B cell (primary cell): ENCODE measurements around the gene RAB22A. TPM values are rescaled to one million over a fixed set of nuclear protein-coding genes. Genes with fewer than 3 reads are reported as not detected.

ENCODE experiments used
- ATAC-seq: fragments of 200-7000 bp; cut with Tn5 transposase; one replicate; pipeline ENCODE4 v1.10.0; 2021; ENCODE audit warnings: low read depth, mild to moderate bottlenecking, moderate number of reproducible peaks, moderate library complexity
- CTCF ChIA-PET: fragments of 350-600 bp; sonication (Branson Sonifier 250); formaldehyde crosslinking; loops from one replicate; lab custom pipeline; 2021; ENCODE audit warnings: antibody characterized with exemption, inconsistent platforms; lab: Charles Lee
- POLR2A ChIA-PET: fragments of 350-600 bp; sonication (Branson Sonifier 250); formaldehyde crosslinking; loops from one replicate; lab custom pipeline; 2021; ENCODE audit warnings: antibody characterized with exemption; lab: Charles Lee
- DNase-seq: peaks from one replicate; pipeline ENCODE4 v3.0.0; 2013
- H2AFZ ChIP-seq: 2 replicates; pipeline ENCODE4 v1.6.1; 2012; ENCODE audit warnings: mild to moderate bottlenecking, low read depth, low read length; ENCODE audit not compliant: insufficient read depth, poor library complexity, severe bottlenecking
- H3K27ac ChIP-seq, 2 donors: 1 replicate in 1 of 2; 2 replicates in 1 of 2; pipeline ENCODE4 v1.5.1; 2012 to 2013; ENCODE audit warnings: low read length in 2 of 2, mild to moderate bottlenecking in 2 of 2, moderate library complexity in 1 of 2
- H3K27me3 ChIP-seq, 4 experiments: fragments of 200-600 bp in 1 of 4; sonication (generic) in 1 of 4; replicated peaks in 1 of 4; 1 replicate in 2 of 4; 2 replicates in 2 of 4; pipeline versions ENCODE4 v1.6.1 to v1.7.0; 2013 to 2016; ENCODE audit warnings: low read length in 3 of 4, mild to moderate bottlenecking in 2 of 4, mixed read lengths in 1 of 4, moderate library complexity in 1 of 4; ENCODE audit not compliant: insufficient read depth in 4 of 4, control insufficient read depth in 3 of 4; ENCODE audit errors: control extremely low read depth in 1 of 4
- H3K36me3 ChIP-seq, 2 experiments: replicated peaks in 1 of 2; 1 replicate in 1 of 2; 2 replicates in 1 of 2; pipeline versions ENCODE4 v1.6.1 to v1.7.1; 2013; ENCODE audit warnings: low read length in 1 of 2; ENCODE audit not compliant: insufficient read depth in 2 of 2, control insufficient read depth in 1 of 2; ENCODE audit errors: control extremely low read depth in 1 of 2, extremely low read depth in 1 of 2
- H3K4me1 ChIP-seq, 2 donors: fragments of 200-600 bp in 1 of 2; sonication (generic) in 1 of 2; 1 replicate in 1 of 2; 2 replicates in 1 of 2; pipeline versions ENCODE4 v1.5.1 to v1.6.1; 2013 to 2017; ENCODE audit warnings: low read length in 2 of 2; ENCODE audit not compliant: control insufficient read depth in 2 of 2, insufficient read depth in 2 of 2
- H3K4me2 ChIP-seq: replicated peaks from 2 replicates; pipeline ENCODE3; 2012; ENCODE audit warnings: mild to moderate bottlenecking, low read depth, low read length; ENCODE audit not compliant: poor library complexity, severe bottlenecking
- H3K4me3 ChIP-seq, 5 experiments: fragments of 200-600 bp in 1 of 5; sonication (generic) in 1 of 5; 1 replicate in 3 of 5; 2 replicates in 2 of 5; pipeline versions ENCODE4 v1.5.1 to v1.7.0; 2011 to 2016; ENCODE audit warnings: low read length in 4 of 5, mild to moderate bottlenecking in 4 of 5, low read depth in 2 of 5, control low read depth in 1 of 5, moderate library complexity in 1 of 5; ENCODE audit not compliant: insufficient read depth in 1 of 5; ENCODE audit errors: control extremely low read depth in 1 of 5, extremely low read depth in 1 of 5
- H3K79me2 ChIP-seq: fragments of 200-600 bp; sonication (generic); one replicate; pipeline ENCODE4 v1.6.0; 2016; ENCODE audit warnings: low read length; ENCODE audit not compliant: control insufficient read depth, insufficient read depth
- H3K9ac ChIP-seq: fragments of 200-600 bp; sonication (generic); 2 replicates; pipeline ENCODE4 v1.6.1; 2017; ENCODE audit warnings: mild to moderate bottlenecking, low read length, moderate library complexity
- H3K9me3 ChIP-seq, 3 donors: one replicate each; pipeline versions ENCODE4 v1.6.1 to v1.7.1; 2013; ENCODE audit warnings: low read length in 2 of 3; ENCODE audit not compliant: control insufficient read depth in 2 of 3, insufficient read depth in 1 of 3; ENCODE audit errors: control extremely low read depth in 1 of 3
- H4K20me1 ChIP-seq: 2 replicates; pipeline ENCODE4 v1.6.0; 2012; ENCODE audit warnings: mild to moderate bottlenecking, low read length; ENCODE audit not compliant: insufficient read depth, control insufficient read depth, poor library complexity, severe bottlenecking
- H3K27ac Mint-ChIP-seq: one replicate; pipeline ENCODE4 v1.8.0; 2021; ENCODE audit warnings: mixed read lengths
- H3K27me3 Mint-ChIP-seq: one replicate; pipeline ENCODE4 v1.8.0; 2021; ENCODE audit warnings: mixed read lengths
- H3K4me1 Mint-ChIP-seq: one replicate; pipeline ENCODE4 v1.8.0; 2021; ENCODE audit warnings: mixed read lengths
- H3K4me3 Mint-ChIP-seq: one replicate; pipeline ENCODE4 v1.8.0; 2021; ENCODE audit warnings: mixed read lengths
- H3K9me3 Mint-ChIP-seq: one replicate; pipeline ENCODE4 v1.8.0; 2022; ENCODE audit warnings: mixed read lengths; ENCODE audit not compliant: insufficient read depth
- EZH2 ChIP-seq: IDR thresholded peaks from 2 replicates; pipeline ENCODE4 v1.6.1; 2012; ENCODE audit warnings: borderline replicate concordance, low read depth, mild to moderate bottlenecking, moderate library complexity, low read length; ENCODE audit not compliant: insufficient read depth, poor library complexity, severe bottlenecking
- WGBS: methylation state at CpG from one replicate; pipeline ENCODE4 v1.1.5; 2013; ENCODE audit warnings: missing lambda C conversion rate; ENCODE audit not compliant: insufficient coverage; 5-methylcytosine and 5-hydroxymethylcytosine counted together
- intact Hi-C: fragments of 100-400 bp; cut with micrococcal nuclease; formaldehyde crosslinking; loops from one replicate; pipeline ENCODE4 v1.10.0; 2022
- polyA plus RNA-seq: library from polyadenylated mRNA; depleted of rRNA; stranded (reverse); fragments of >200 nt; gene quantifications from 2 replicates; pipeline ENCODE4 v1.2.3, GENCODE V29; 2012
- total RNA-seq, 2 donors: library from RNA; stranded (reverse); fragments of 120-200 nt in 1 of 2; gene quantifications; 1 replicate in 1 of 2; 2 replicates in 1 of 2; pipeline versions ENCODE4 v1.2.3 to v1.2.4, GENCODE V29; 2013 to 2022
- TF ChIP-seq, protein P1 (sequence below): fragments of 200-600 bp; IDR thresholded peaks from one replicate; pipeline ENCODE4 v1.8.0; 2022; ENCODE audit warnings: antibody characterized with exemption, mild to moderate bottlenecking

The RAB22A gene
- total and polyA plus RNA-seq, 2 donors (not counting 1 experiment from before 2014, with no cell fraction given), result 7.5 to 21.1 TPM

DNA sequence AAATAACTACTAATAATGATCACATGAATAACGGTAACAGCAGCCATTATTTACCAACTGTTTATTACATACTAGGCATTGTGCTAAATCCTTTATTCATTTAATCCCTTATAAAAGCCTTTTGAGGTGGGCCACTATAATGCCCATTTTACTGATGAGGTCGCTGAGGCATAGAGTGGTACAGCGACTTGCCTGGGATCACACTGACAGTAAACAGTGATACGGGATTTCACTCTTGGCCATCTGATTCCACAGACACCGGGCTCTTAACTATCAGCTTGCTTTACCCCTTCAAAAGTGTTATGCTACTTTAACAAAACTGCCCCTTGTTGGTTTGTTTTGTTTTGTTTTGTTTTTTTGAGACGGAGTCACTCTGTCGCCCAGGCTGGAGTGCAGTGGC is 2.2 kb upstream of the RAB22A start:
- intact Hi-C loops, result loop anchor here (2.0 to 10.0 kb wide), 8 partner anchors 150 to 908 kb away; partner anchors contain the start of genes PMEPA1 and PRELID3B
- 83% methylated on average over 4 of the region's 7 CpGs for WGBS
- ChIA-PET CTCF (interaction anchor here (1.4 to 2.6 kb wide), 3 partner anchors 73 to 344 kb away, joined by 3 to 10 read pairs (median 5); partner anchors contain the start of genes STX16 and VAPB), POLR2A (interaction anchor here (1.1 to 1.7 kb wide), 2 partner anchors 82 to 909 kb away, joined by 4 to 10 read pairs; partner anchors contain the start of gene VAPB)
- Histone ChIP-seq H2AFZ (no peak overlapping the region), H3K4me3 (peak overlapping the region; percentile 12 to 49 (median 34)), H3K4me2 (peak overlapping the region; percentile 70), H3K27me3 (no peaks in the 10 kb centered on the region), H4K20me1 (no peaks in the 10 kb centered on the region), H3K9ac (peak overlapping the region; percentile 62), H3K27ac (peak overlapping the region; percentile 97), H3K9me3 (peaks cover 0 to 4% (median 0%) of the 10 kb centered on the region in 3 donors), H3K36me3 (no peaks in the 10 kb centered on the region), H3K79me2 (peaks cover 42% of the 10 kb centered on the region), H3K4me1 (peaks cover 47 to 54% of the 10 kb centered on the region in 2 donors)
- Mint-ChIP-seq H3K9me3 (no peaks in the 10 kb centered on the region), H3K27me3 (no peaks in the 10 kb centered on the region), H3K27ac (peak overlapping the region; percentile 96), H3K4me3 (peak overlapping the region; percentile 77), H3K4me1 (peaks cover 54% of the 10 kb centered on the region)
- DNase-seq, result no peak
- TF ChIP-seq, protein P1, sequence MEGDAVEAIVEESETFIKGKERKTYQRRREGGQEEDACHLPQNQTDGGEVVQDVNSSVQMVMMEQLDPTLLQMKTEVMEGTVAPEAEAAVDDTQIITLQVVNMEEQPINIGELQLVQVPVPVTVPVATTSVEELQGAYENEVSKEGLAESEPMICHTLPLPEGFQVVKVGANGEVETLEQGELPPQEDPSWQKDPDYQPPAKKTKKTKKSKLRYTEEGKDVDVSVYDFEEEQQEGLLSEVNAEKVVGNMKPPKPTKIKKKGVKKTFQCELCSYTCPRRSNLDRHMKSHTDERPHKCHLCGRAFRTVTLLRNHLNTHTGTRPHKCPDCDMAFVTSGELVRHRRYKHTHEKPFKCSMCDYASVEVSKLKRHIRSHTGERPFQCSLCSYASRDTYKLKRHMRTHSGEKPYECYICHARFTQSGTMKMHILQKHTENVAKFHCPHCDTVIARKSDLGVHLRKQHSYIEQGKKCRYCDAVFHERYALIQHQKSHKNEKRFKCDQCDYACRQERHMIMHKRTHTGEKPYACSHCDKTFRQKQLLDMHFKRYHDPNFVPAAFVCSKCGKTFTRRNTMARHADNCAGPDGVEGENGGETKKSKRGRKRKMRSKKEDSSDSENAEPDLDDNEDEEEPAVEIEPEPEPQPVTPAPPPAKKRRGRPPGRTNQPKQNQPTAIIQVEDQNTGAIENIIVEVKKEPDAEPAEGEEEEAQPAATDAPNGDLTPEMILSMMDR, result no peak
- TF ChIP-seq EZH2, result no peak
- no peak for ATAC-seq

DNA sequence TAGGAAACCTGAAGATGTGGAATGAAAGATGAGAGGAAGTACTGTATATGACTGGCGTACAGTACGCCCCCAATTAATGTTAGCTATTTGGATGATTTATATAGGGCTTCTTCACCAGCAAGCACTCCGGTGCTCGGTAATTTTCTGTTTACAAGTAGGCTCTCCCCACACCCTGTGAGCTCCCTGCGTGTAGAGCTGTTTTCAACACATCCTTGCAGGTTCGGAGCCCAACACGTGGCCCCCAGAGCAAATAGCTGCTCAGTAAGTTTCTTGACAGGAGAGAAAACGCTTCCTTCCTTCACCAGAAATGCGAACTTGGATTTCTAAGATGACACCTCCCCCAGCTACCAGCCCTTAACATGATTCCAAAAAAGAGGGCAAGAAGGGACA is 1.2 kb upstream of the RAB22A start:
- intact Hi-C loops, result loop anchor here (5.0 to 10.0 kb wide), 5 partner anchors 149 to 833 kb away; partner anchors contain the start of gene PRELID3B
- DNase-seq, result peak; percentile 41

More for the DNA sequence above, 1.2 kb upstream of the RAB22A start:
- ChIA-PET POLR2A (interaction anchor here (0.7 to 1.7 kb wide), 4 partner anchors 16 to 806 kb away, joined by 3 to 12 read pairs (median 8); partner anchors contain the start of genes ATP5F1E and VAPB), CTCF (interaction anchor here (0.7 to 2.6 kb wide), 2 partner anchors 343 to 812 kb away, joined by 3 to 10 read pairs; partner anchors contain the start of gene STX16)
- peak overlapping the region; percentile 75 for H3K9ac ChIP-seq
- Mint-ChIP-seq H3K9me3 (no peaks in the 10 kb centered on the region), H3K4me3 (peak overlapping the region; percentile 84), H3K4me1 (peaks cover 54% of the 10 kb centered on the region), H3K27ac (peak overlapping the region; percentile 96), H3K27me3 (no peaks in the 10 kb centered on the region)
- H3K4me3 ChIP-seq, result peak overlapping the region; percentile 62 to 78 (median 75)
- peaks cover 0 to 6% of the 10 kb centered on the region in 2 experiments for H3K36me3 ChIP-seq
- no peak for ATAC-seq
- peaks cover 40% of the 10 kb centered on the region for H3K79me2 ChIP-seq
- H4K20me1 ChIP-seq, result peaks cover 7% of the 10 kb centered on the region
- peaks cover 0 to 4% (median 0%) of the 10 kb centered on the region in 3 donors for H3K9me3 ChIP-seq
- H3K4me1 ChIP-seq, result peaks cover 47 to 54% of the 10 kb centered on the region in 2 donors
- WGBS, result 74% methylated on average over 7 of the region's 9 CpGs
- H3K27ac ChIP-seq, result peak overlapping the region; percentile 94 to 97
- TF ChIP-seq EZH2, result no peak
- TF ChIP-seq, protein P1, result no peak
- H2AFZ ChIP-seq, result no peak overlapping the region
- peak overlapping the region; percentile 90 for H3K4me2 ChIP-seq
- H3K27me3 ChIP-seq, result no peaks in the 10 kb centered on the region
